Measurements from ENCODE around the gene ZNF622. TPM values are rescaled to one million over a fixed set of nuclear protein-coding genes. Genes with fewer than 3 reads are reported as not detected.

The ZNF622 gene
- 64.3 and 67.1 TPM in 2 replicates for total RNA-seq

GRCh38 chr5:16465544-16466432 is at the start of gene ZNF622:
ZNF622 (minus strand) TSS chr5:16465800; CDS start chr5:16465665, 135 bp downstream.

Other genes with a start within 250 kb of the ZNF622 start
- 0.38 and 1.4 TPM in 2 replicates for gene RETREG1, start 151.2 kb upstream of the ZNF622 start, total RNA-seq

Measured in regular cardiac myocyte (primary cell).